Measurements from ENCODE around the gene LCP1.
"Not testable (repeated sequence)": the region's sequence is repeated elsewhere in the genome, so short reads cannot be mapped to it uniquely, and the experiment has no call there.

Gene LCP1

GRCh38 chr13:46181840-46182490 lies at the start of gene LCP1:
LCP1 (minus strand) TSS chr13:46182177; CDS start chr13:46159662, 22,515 bp downstream.
- no peak for DNase-seq

- no peak for DNase-seq
These were observed 47.3 kb upstream of the LCP1 start for GRCh38 chr13:46229251-46229650.

GRCh38 chr13:46220234-46220633 lies 38.3 kb upstream of the LCP1 start:
- DNase-seq, result peak in 1 of 2 experiments; percentile 0

- not testable (repeated sequence) for DNase-seq
These were observed 32.8 kb upstream of the LCP1 start for GRCh38 chr13:46214741-46215140.

GRCh38 chr13:46213242-46213641 lies 31.3 kb upstream of the LCP1 start:
- no peak for DNase-seq

- peak in 1 of 2 experiments; percentile 48 for DNase-seq
These were observed 29.7 kb upstream of the LCP1 start, which contains the start of gene LRRC63 for GRCh38 chr13:46211483-46212351. LRRC63 (plus strand) TSS chr13:46211928; CDS start chr13:46213035, 1,107 bp downstream.

- DNase-seq, result no peak
These were observed 29.1 kb upstream of the LCP1 start for GRCh38 chr13:46211116-46211482.

- no peak for DNase-seq
These were observed 28.5 kb upstream of the LCP1 start for GRCh38 chr13:46210362-46211083.

- no peak for DNase-seq
These were observed 25.9 kb upstream of the LCP1 start for GRCh38 chr13:46207828-46208227.

- no peak for DNase-seq
These were observed 24.2 kb upstream of the LCP1 start for GRCh38 chr13:46206143-46206542.

GRCh38 chr13:46202966-46203365 lies 21.0 kb upstream of the LCP1 start:
- DNase-seq, result no peak

GRCh38 chr13:46202188-46202795 lies 20.3 kb upstream of the LCP1 start:
- no peak for DNase-seq

- DNase-seq, result no peak
These were observed 16.8 kb upstream of the LCP1 start for GRCh38 chr13:46198696-46199193.

GRCh38 chr13:46197299-46198048 lies 15.5 kb upstream of the LCP1 start:
- DNase-seq, result no peak

- no peak for DNase-seq
These were observed 13.0 kb upstream of the LCP1 start for GRCh38 chr13:46195016-46195415.

- no peak for DNase-seq
These were observed 10.4 kb upstream of the LCP1 start for GRCh38 chr13:46192412-46192811.

- no peak for DNase-seq
These were observed 3.7 kb upstream of the LCP1 start for GRCh38 chr13:46185634-46186033.

- DNase-seq, result no peak
These were observed 2.3 kb upstream of the LCP1 start for GRCh38 chr13:46184277-46184699.

- no peak for DNase-seq
These were observed 1.3 kb upstream of the LCP1 start for GRCh38 chr13:46183018-46183946.

GRCh38 chr13:46182491-46182877 lies 507 bp upstream of the LCP1 start:
- DNase-seq, result no peak

- DNase-seq, result no peak
These were observed 569 bp downstream of the LCP1 start for GRCh38 chr13:46181377-46181839.

Measured in NCI-H187 (cell line).